ENCODE measurements around the gene MYPOP. TPM values are rescaled to one million over a fixed set of nuclear protein-coding genes. Genes with fewer than 3 reads are reported as not detected.

MYPOP gene
- total and polyA plus RNA-seq, 10 of the 15 experiments (the other 5 are each of a cell fraction or from before 2014, with no cell fraction given), result 0.47 to 9.4 (median 1.4) TPM

- TF ChIP-seq MEF2B (IDR thresholded peaks at IDR 0.05; ENCODE audit: partially characterized antibody, poor library complexity, severe bottlenecking) (no peak), HSF1 (IDR thresholded peaks at IDR 0.05; ENCODE audit: low read depth, low read length) (no peak), GABPA (IDR thresholded peaks at IDR 0.05; ENCODE audit: low read depth) (peak; percentile 97), CHD2 (IDR thresholded peaks at IDR 0.05; ENCODE audit: borderline replicate concordance, low read depth, low read length) (peak; percentile 87), NR2F1 (conservative IDR thresholded peaks at IDR 0.05) (peak; percentile 49; the same call in 1 of the 2 replicates), HDAC2 (IDR thresholded peaks at IDR 0.05) (no peak), POLR2AphosphoS2 (IDR thresholded peaks at IDR 0.05; ENCODE audit: low read depth, low read length) (peak; percentile 32; the same call in 1 of the 2 replicates), NKRF (conservative IDR thresholded peaks at IDR 0.05) (no peak; the same call in none of the 2 replicates), SPI1 (IDR thresholded peaks at IDR 0.05; ENCODE audit: borderline replicate concordance, insufficient read depth, low read depth, low read length) (peak; percentile 78), E2F8 (IDR thresholded peaks at IDR 0.05; ENCODE audit: low read depth, partially characterized antibody) (peak; percentile 44), DPF2 (IDR thresholded peaks at IDR 0.05) (peak; percentile 88), ZNF24 (IDR thresholded peaks at IDR 0.05) (no peak), ZBTB33 (IDR thresholded peaks at IDR 0.05) (no peak), KDM1A (IDR thresholded peaks at IDR 0.05; ENCODE audit: borderline replicate concordance) (no peak), MYB (IDR thresholded peaks at IDR 0.05; ENCODE audit: borderline replicate concordance, low read depth, low read length) (no peak), SREBF1 (IDR thresholded peaks at IDR 0.05; ENCODE audit: low read length) (peak; percentile 92; the same call in 1 of the 2 replicates), HDGF (IDR thresholded peaks at IDR 0.05) (no peak; the same call in 1 of the 2 replicates), EZH2 (IDR thresholded peaks at IDR 0.05; ENCODE audit: borderline replicate concordance, control insufficient read depth, low read depth, low read length) (no peak), CTCF (IDR thresholded peaks at IDR 0.05 in 2 of 3, conservative IDR thresholded peaks at IDR 0.05 in 1 of 3; ENCODE audit: control insufficient read depth in 2 of 3, extremely low read depth in 1 of 3, insufficient read depth in 1 of 3, low read depth in 3 of 3, low read length in 3 of 3) (no peak)
These were observed 39.7 kb downstream of the MYPOP start, which contains the start of gene SYMPK (continued) for GRCh38 chr19:45862564-45863334.

All from GM12878 (cell line).